CD8-positive, alpha-beta memory T cell (primary cell): ENCODE data around the gene SRGN. TPM values are rescaled to one million over a fixed set of nuclear protein-coding genes. Genes with fewer than 3 reads are reported as not detected.

Experiments
- CTCF ChIA-PET: fragments of 350-600 bp; sonication (Branson Sonifier 250); formaldehyde crosslinking; loops from one replicate; lab custom pipeline; 2021; ENCODE audit warnings: antibody characterized with exemption; lab: Charles Lee
- POLR2A ChIA-PET: fragments of 350-600 bp; sonication (Branson Sonifier 250); formaldehyde crosslinking; loops from one replicate; lab custom pipeline; 2021; ENCODE audit warnings: antibody characterized with exemption; lab: Charles Lee
- DNase-seq, 5 donors: peaks; one replicate each; pipeline versions ENCODE4 v3.0.0 to v3.0.0-alpha.2; 2020 to 2022; ENCODE audit warnings: mixed read lengths in 1 of 5
- H3K27ac ChIP-seq: one replicate; pipeline ENCODE4 v1.7.0; 2013; ENCODE audit warnings: low read depth, mild to moderate bottlenecking, low read length, moderate library complexity
- H3K27me3 ChIP-seq: 2 replicates; pipeline ENCODE4 v1.7.0; 2013; ENCODE audit warnings: low read length, mild to moderate bottlenecking; ENCODE audit not compliant: insufficient read depth, poor library complexity, severe bottlenecking
- H3K36me3 ChIP-seq: 2 replicates; pipeline ENCODE4 v1.7.0; 2013; ENCODE audit warnings: mild to moderate bottlenecking, low read length, moderate library complexity; ENCODE audit not compliant: insufficient read depth
- H3K4me1 ChIP-seq: 2 replicates; pipeline ENCODE4 v1.7.0; 2013; ENCODE audit warnings: mild to moderate bottlenecking, low read length, moderate library complexity; ENCODE audit not compliant: insufficient read depth
- H3K4me3 ChIP-seq: 2 replicates; pipeline ENCODE4 v1.7.0; 2013; ENCODE audit warnings: mild to moderate bottlenecking, low read length
- H3K9me3 ChIP-seq: 2 replicates; pipeline ENCODE4 v1.7.0; 2013; ENCODE audit warnings: mild to moderate bottlenecking, low read length
- H3K27ac Mint-ChIP-seq, 8 donors: one replicate each; pipeline ENCODE4 v1.8.0; 2020 to 2021; ENCODE audit warnings: mixed read lengths in 8 of 8, mild to moderate bottlenecking in 6 of 8, inconsistent platforms in 3 of 8, moderate library complexity in 3 of 8
- H3K27me3 Mint-ChIP-seq, 2 donors: one replicate each; pipeline ENCODE4 v1.8.0; 2020 to 2021; ENCODE audit warnings: mixed read lengths in 2 of 2, mild to moderate bottlenecking in 1 of 2, moderate library complexity in 1 of 2
- H3K36me3 Mint-ChIP-seq, 3 donors: one replicate each; pipeline ENCODE4 v1.8.0; 2020 to 2021; ENCODE audit warnings: mixed read lengths in 3 of 3, inconsistent platforms in 1 of 3, mild to moderate bottlenecking in 1 of 3
- H3K4me1 Mint-ChIP-seq, 3 donors: one replicate each; pipeline ENCODE4 v1.8.0; 2020 to 2021; ENCODE audit warnings: mixed read lengths in 3 of 3, inconsistent platforms in 1 of 3, mild to moderate bottlenecking in 1 of 3
- H3K4me3 Mint-ChIP-seq, 7 donors: one replicate each; pipeline ENCODE4 v1.8.0; 2020 to 2021; ENCODE audit warnings: mixed read lengths in 7 of 7, mild to moderate bottlenecking in 6 of 7, moderate library complexity in 4 of 7, inconsistent platforms in 2 of 7
- H3K9me3 Mint-ChIP-seq, 5 donors: one replicate each; pipeline ENCODE4 v1.8.0; 2020 to 2022; ENCODE audit warnings: mixed read lengths in 5 of 5, mild to moderate bottlenecking in 3 of 5, moderate library complexity in 2 of 5, inconsistent platforms in 1 of 5
- polyA plus RNA-seq: library from polyadenylated mRNA; unstranded; fragments of 300-500 nt; fragmentation: Illumina TruSeq; gene quantifications from one replicate; pipeline ENCODE4 v1.2.3, GENCODE V29; 2021
- total RNA-seq, 2 experiments: library from RNA; stranded (reverse); gene quantifications; one replicate each; pipeline ENCODE4 v1.2.3, GENCODE V29; 2021

The SRGN gene
- total and polyA plus RNA-seq, 3 experiments from 2014 or later: 274 to 662 (median 659) TPM

- peak overlapping the region; percentile 45 for H3K27ac ChIP-seq
- no peaks in the 10 kb centered on the region for H3K9me3 Mint-ChIP-seq
- H3K27me3 ChIP-seq: no peaks in the 10 kb centered on the region
- H3K4me1 ChIP-seq: peaks cover 40% of the 10 kb centered on the region
- peak overlapping the region; percentile 88 to 100 (median 98) for H3K27ac Mint-ChIP-seq
- peak overlapping the region; percentile 5 to 83 (median 75) for H3K4me3 Mint-ChIP-seq
- CTCF ChIA-PET: interaction anchor here (0.8 to 2.3 kb wide), 6 partner anchors 15 to 48 kb away, joined by 3 to 8 read pairs (median 5); partner anchors contain the start of gene SRGN
- no peak overlapping the region for H3K4me3 ChIP-seq
- H3K27me3 Mint-ChIP-seq: no peaks in the 10 kb centered on the region
- POLR2A ChIA-PET: interaction anchor here (0.6 to 2.4 kb wide), 5 partner anchors 9 to 47 kb away, joined by 3 to 22 read pairs (median 6); partner anchors contain the start of gene SRGN
- peak in 3 of 5 donors; percentile 28 to 68 (median 67) for DNase-seq
- H3K36me3 Mint-ChIP-seq: peaks cover 0 to 3% (median 0%) of the 10 kb centered on the region in 3 donors
- H3K36me3 ChIP-seq: no peaks in the 10 kb centered on the region
- peaks cover 31 to 50% (median 36%) of the 10 kb centered on the region in 3 donors for H3K4me1 Mint-ChIP-seq
- no peaks in the 10 kb centered on the region for H3K9me3 ChIP-seq
Measured at GRCh38 chr10:69045441-69046300, 42.2 kb upstream of the SRGN start.

GRCh38 chr10:69047111-69047832 lies 40.6 kb upstream of the SRGN start:
- POLR2A ChIA-PET: no interaction called here
- no peak for DNase-seq
- H3K4me1 Mint-ChIP-seq: peaks cover 34 to 54% (median 42%) of the 10 kb centered on the region in 3 donors
- no peaks in the 10 kb centered on the region for H3K36me3 ChIP-seq
- no peaks in the 10 kb centered on the region for H3K9me3 ChIP-seq
- CTCF ChIA-PET: interaction anchor here (1.6 kb wide), 1 partner anchor 45 kb away, joined by 3 read pairs; no protein-coding TSS in a partner anchor
- H3K36me3 Mint-ChIP-seq: peaks cover 0 to 3% (median 0%) of the 10 kb centered on the region in 3 donors
- peak overlapping the region in 1 of 7 donors; percentile 58 for H3K4me3 Mint-ChIP-seq
- no peak overlapping the region for H3K4me3 ChIP-seq
- H3K27ac ChIP-seq: no peak overlapping the region
- peaks cover 40% of the 10 kb centered on the region for H3K4me1 ChIP-seq
- H3K27me3 ChIP-seq: no peaks in the 10 kb centered on the region
- no peaks in the 10 kb centered on the region for H3K27me3 Mint-ChIP-seq
- no peaks in the 10 kb centered on the region for H3K9me3 Mint-ChIP-seq
- H3K27ac Mint-ChIP-seq: peak overlapping the region in 7 of 8 donors; percentile 21 to 100 (median 68)

GRCh38 chr10:69048103-69048502 lies 39.8 kb upstream of the SRGN start:
- Histone ChIP-seq H3K36me3 (no peaks in the 10 kb centered on the region), H3K9me3 (no peaks in the 10 kb centered on the region), H3K27ac (no peak overlapping the region), H3K4me3 (no peak overlapping the region), H3K27me3 (no peaks in the 10 kb centered on the region), H3K4me1 (peaks cover 40% of the 10 kb centered on the region)
- CTCF ChIA-PET: interaction anchor here (1.2 to 1.6 kb wide), 2 partner anchors 44 to 46 kb away, joined by 3 read pairs; no protein-coding TSS in a partner anchor
- Mint-ChIP-seq H3K4me3 (no peak overlapping the region), H3K4me1 (peaks cover 34 to 48% (median 42%) of the 10 kb centered on the region in 3 donors), H3K27ac (peak overlapping the region in 7 of 8 donors; percentile 17 to 77 (median 47)), H3K27me3 (no peaks in the 10 kb centered on the region), H3K36me3 (peaks cover 0 to 3% (median 0%) of the 10 kb centered on the region in 3 donors), H3K9me3 (no peaks in the 10 kb centered on the region)
- POLR2A ChIA-PET: interaction anchor here (0.7 to 1.1 kb wide), 2 partner anchors 17 to 181 kb away, joined by 3 to 6 read pairs; no protein-coding TSS in a partner anchor
- DNase-seq: no peak

GRCh38 chr10:69049566-69049961 lies 38.3 kb upstream of the SRGN start:
- Mint-ChIP-seq H3K27me3 (no peaks in the 10 kb centered on the region), H3K4me3 (no peak overlapping the region), H3K4me1 (peaks cover 25 to 36% (median 30%) of the 10 kb centered on the region in 3 donors), H3K27ac (no peak overlapping the region), H3K9me3 (no peaks in the 10 kb centered on the region), H3K36me3 (peaks cover 0 to 3% (median 0%) of the 10 kb centered on the region in 3 donors)
- no peaks in the 10 kb centered on the region for H3K27me3 ChIP-seq
- no peak overlapping the region for H3K27ac ChIP-seq
- H3K4me1 ChIP-seq: peaks cover 30% of the 10 kb centered on the region
- no peak for DNase-seq
- CTCF ChIA-PET: interaction anchor here (1.0 to 1.3 kb wide), 2 partner anchors 31 to 38 kb away, joined by 3 to 6 read pairs; no protein-coding TSS in a partner anchor
- H3K9me3 ChIP-seq: no peaks in the 10 kb centered on the region
- H3K36me3 ChIP-seq: no peaks in the 10 kb centered on the region
- H3K4me3 ChIP-seq: no peak overlapping the region
- POLR2A ChIA-PET: no interaction called here

- Mint-ChIP-seq H3K36me3 (no peaks in the 10 kb centered on the region), H3K27me3 (no peaks in the 10 kb centered on the region), H3K4me3 (no peak overlapping the region), H3K27ac (peak overlapping the region in 2 of 8 donors; percentile 6 to 67), H3K4me1 (peaks cover 23 to 34% (median 32%) of the 10 kb centered on the region in 3 donors), H3K9me3 (no peaks in the 10 kb centered on the region)
- Histone ChIP-seq H3K4me1 (peaks cover 18% of the 10 kb centered on the region), H3K36me3 (no peaks in the 10 kb centered on the region), H3K27me3 (no peaks in the 10 kb centered on the region), H3K4me3 (no peak overlapping the region), H3K27ac (no peak overlapping the region), H3K9me3 (no peaks in the 10 kb centered on the region)
- ChIA-PET CTCF (no interaction called here), POLR2A (no interaction called here)
- no peak for DNase-seq
Measured at GRCh38 chr10:69051303-69051702, 36.6 kb upstream of the SRGN start.

- CTCF ChIA-PET: no interaction called here
- Mint-ChIP-seq H3K4me3 (no peak overlapping the region), H3K27me3 (no peaks in the 10 kb centered on the region), H3K27ac (peak overlapping the region in 2 of 8 donors; percentile 6 to 67), H3K36me3 (no peaks in the 10 kb centered on the region), H3K4me1 (peaks cover 25 to 37% (median 36%) of the 10 kb centered on the region in 3 donors), H3K9me3 (no peaks in the 10 kb centered on the region)
- Histone ChIP-seq H3K4me3 (no peak overlapping the region), H3K4me1 (peaks cover 19% of the 10 kb centered on the region), H3K27ac (no peak overlapping the region), H3K36me3 (no peaks in the 10 kb centered on the region), H3K27me3 (no peaks in the 10 kb centered on the region), H3K9me3 (no peaks in the 10 kb centered on the region)
- POLR2A ChIA-PET: no interaction called here
- DNase-seq: no peak
Measured at GRCh38 chr10:69051710-69052487, 36.0 kb upstream of the SRGN start.

GRCh38 chr10:69052736-69053135 lies 35.2 kb upstream of the SRGN start:
- peaks cover 27% of the 10 kb centered on the region for H3K4me1 ChIP-seq
- H3K4me3 ChIP-seq: no peak overlapping the region
- no peaks in the 10 kb centered on the region for H3K36me3 ChIP-seq
- H3K4me3 Mint-ChIP-seq: no peak overlapping the region
- H3K4me1 Mint-ChIP-seq: peaks cover 34 to 41% (median 40%) of the 10 kb centered on the region in 3 donors
- H3K36me3 Mint-ChIP-seq: no peaks in the 10 kb centered on the region
- H3K9me3 Mint-ChIP-seq: no peaks in the 10 kb centered on the region
- no peaks in the 10 kb centered on the region for H3K27me3 ChIP-seq
- DNase-seq: no peak
- H3K9me3 ChIP-seq: no peaks in the 10 kb centered on the region
- H3K27ac ChIP-seq: no peak overlapping the region
- ChIA-PET CTCF (no interaction called here), POLR2A (no interaction called here)
- H3K27ac Mint-ChIP-seq: peak overlapping the region in 3 of 8 donors; percentile 38 to 84 (median 64)
- no peaks in the 10 kb centered on the region for H3K27me3 Mint-ChIP-seq
